Femur (tissue), 1 donor: ENCODE data around the gene MARK2.

ENCODE experiments used
- DNase-seq: peaks from one replicate; pipeline ENCODE4 v3.0.0-alpha.2; 2017

MARK2 gene

DNA sequence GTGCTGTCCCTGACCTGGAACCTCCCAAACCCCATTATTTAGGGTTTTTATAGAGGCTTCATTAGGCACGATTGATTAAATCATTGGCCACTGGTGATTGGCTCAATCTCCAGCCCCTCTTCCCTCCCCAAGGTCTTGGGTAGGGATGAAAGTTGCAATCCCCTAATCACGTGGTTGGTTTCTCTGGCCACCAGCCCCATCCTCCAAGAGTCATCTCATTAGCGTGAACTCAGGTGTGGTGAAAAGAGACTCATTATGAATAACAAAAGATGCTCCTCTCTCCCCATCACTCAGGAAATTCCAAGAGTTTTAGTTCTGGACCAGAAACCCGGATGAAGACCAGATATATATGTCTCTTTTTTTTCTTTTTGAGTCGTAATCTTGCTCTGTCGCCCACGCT, 7.6 kb upstream of the MARK2 start:
- no peak for DNase-seq

DNA sequence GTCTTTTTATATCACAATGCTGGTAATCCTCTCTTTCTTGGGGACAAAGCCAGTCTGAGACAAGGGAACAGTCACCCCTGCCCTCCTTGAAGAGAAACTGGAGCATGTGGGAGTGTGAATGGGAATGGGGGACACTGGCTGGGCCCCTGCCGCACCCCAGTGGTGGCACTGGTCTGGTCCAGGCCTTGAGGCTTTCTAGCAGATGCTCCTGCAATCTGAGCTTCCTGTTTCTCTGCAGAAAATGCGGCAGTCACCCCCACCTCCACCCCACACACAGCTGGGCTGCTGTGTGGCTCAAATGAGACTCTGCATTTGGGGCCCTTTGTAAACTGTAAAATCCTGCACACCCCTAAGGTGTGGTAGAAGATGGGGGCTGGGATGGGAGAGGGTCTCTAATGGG, 6.6 kb upstream of the MARK2 start:
- no peak for DNase-seq

DNA sequence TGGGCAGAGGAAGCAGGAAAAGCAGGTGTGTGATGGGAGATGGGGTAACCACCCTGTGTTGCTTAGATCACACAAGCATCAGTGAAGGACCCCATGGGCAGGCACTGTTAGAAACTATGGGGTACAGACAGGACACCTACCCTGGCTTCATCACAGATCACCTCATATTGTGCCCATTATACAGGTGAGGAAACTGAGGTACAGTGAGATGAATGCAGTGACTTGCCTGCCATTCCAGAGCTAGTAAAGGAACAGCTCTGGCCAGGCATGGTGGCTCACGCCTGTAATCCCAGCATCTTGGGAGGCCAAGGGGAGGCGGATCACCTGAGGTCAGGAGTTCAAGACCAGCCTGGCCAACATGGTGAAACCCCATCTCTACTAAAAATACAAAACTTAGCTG, 5.9 kb upstream of the MARK2 start:
- DNase-seq: no peak

DNA sequence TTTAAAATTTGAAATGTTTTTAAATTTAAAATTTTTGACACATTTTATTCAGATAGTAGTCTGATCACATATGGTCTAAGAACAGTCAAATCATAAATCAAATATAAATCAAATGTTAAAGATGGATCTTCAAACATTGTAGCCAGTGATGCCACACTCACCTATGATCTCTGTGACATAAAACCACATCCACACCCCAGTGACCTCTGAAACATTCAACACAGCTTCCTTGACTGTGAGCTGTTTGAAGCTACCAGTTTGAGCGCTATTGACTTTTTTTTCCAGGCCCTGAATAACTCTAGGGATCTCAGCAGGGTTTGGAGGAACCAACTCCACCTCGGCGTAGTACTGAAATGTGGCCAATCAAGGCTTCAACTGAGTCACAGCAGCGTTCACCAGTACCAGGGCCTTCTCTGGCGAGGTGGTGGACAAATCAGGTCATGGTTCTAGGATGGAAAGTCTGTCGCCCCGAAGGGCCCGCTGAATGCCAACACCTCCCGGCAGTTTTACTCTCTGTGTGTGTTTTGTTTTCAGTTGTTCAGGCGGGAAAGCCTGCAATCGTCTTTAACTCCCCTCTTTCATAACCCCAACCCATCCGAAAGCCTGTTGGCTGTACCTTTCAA, 4.3 kb upstream of the MARK2 start:
- no peak for DNase-seq

DNA sequence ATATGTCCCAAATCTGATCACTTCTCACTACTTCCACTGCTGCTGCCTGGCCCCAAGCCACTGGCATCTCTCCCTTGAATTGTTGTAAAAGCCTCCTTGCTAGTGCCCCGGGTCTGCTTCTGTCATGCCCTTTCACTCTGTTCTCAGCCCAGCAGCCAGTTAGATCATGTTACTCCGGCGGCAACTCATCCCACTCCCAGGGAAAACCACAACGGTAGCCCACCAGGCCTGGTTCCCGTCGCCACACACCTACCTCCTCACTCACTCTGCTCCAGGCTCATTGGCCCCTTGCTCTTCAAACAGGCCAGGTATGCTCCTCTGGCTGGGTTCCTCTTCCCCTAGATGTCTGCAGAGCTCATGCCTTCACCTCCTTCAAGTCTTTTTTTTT, 3.8 kb upstream of the MARK2 start:
- no peak for DNase-seq

DNA sequence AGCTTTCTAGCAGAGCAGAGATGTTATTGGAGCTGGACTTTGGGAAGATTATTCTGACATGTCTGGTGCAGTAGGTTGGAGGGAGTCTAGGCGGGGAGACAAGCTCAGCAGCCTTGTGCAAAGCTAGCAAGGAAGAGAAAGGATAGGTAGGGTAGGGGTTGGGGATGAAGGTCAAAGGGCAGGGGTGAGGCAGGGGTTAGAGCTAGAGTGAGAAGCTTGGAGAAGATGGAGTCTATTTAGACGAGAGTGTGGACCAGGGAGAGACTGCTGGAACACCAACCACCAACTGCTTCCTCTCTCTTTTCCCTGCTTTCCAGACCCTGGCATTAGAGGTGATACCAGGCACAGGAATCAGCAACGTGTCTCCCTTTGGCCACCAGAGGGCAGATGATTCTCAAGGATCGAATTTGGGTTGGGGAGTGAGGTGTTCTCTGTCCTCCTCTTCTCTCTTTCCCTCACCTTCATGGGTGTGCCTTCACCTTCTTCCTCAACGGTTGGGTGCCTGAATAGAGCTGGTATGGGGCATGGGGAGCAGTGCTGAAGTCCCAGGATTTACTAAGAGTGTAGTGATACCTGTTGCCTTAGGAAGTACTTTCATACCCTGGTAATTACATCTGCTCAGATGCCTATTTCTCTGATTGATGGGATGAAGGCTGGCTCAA, 1.8 kb upstream of the MARK2 start:
- DNase-seq: peak; percentile 83

DNA sequence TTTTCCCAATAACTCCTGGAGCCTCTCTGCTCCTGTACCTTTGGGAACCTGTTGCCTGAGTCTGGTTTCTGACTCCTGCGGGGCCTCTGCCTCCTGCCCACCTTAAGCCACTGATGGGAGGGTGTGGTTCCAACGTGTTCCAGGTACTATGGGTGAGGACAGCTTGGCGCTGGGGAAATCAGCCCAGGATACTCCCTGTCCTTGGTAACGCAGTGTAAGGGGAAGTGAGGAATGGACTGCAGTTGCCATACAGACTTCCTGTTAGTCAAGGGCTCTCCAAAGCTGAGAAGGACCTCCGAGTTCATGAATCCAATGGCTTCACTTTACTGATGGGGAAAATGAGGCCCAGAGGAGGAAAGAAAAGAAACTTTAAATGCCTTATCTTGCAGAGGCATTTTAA, 1.2 kb upstream of the MARK2 start:
- no peak for DNase-seq

DNA sequence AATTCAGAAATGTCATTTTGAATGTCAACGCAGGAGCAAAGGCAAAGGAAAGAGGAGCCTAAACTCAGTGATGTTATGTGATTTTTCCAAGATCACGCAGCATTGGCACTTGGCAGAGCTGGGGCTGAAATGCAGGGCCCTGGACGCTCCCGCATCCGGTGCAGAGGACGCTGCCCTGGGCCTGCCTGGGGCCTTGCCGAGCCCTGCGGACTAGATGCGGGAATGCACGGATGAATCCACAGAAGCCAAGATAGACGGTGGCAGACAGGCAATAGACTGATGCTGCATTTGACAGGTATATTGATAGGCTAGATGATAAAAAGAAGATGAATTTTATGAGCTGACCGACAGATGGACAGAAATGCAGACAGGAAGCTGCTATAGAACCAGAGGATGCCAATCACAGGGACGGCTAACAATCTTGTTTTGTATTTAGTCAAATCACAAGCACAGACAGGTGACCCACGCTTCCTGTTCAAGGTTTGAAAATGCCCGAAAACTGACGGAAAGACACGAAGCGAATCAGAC, 696 bp upstream of the MARK2 start:
- DNase-seq: no peak

DNA sequence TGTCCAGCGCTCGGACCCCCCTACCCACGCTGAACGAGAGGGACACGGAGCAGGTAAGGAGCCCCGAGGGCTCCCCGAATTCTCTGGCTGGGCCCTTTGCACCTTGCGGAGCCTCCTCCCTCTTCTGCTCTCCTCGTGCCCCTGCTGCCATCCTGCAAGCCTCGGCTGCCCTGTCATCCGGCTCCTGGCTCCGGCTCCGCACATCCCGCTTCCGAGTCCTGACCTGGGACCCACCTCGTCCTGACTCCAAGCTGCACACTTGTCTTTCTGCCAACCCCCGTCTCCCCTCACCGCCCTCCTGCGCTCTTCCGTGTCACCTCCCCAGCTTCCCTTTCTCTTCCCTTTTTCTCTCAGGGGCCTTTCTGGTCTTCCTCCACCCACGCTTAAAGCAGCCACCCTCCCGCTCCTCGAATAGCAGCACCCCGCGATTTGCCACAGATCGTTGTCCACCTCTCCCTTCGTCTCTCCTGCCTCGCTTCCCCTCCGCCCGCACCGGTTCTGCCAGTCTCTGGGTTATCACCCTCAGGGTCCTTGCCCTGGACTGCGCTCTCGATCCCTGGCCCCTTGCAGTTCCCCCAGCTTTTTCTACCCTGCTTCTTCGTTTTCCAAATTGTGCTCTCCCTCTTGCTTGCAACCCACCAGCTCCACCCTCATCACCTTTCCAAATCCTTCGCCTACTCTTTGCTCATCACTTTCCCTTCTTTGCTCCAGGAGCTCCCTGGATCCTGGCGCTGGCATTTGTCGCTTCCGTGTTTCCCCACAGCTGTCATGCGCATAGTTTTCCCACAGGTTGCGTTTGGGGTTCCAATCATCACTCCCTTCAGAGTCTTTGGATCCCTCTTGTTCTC, 822 bp downstream of the MARK2 start:
- DNase-seq: peak; percentile 61

DNA sequence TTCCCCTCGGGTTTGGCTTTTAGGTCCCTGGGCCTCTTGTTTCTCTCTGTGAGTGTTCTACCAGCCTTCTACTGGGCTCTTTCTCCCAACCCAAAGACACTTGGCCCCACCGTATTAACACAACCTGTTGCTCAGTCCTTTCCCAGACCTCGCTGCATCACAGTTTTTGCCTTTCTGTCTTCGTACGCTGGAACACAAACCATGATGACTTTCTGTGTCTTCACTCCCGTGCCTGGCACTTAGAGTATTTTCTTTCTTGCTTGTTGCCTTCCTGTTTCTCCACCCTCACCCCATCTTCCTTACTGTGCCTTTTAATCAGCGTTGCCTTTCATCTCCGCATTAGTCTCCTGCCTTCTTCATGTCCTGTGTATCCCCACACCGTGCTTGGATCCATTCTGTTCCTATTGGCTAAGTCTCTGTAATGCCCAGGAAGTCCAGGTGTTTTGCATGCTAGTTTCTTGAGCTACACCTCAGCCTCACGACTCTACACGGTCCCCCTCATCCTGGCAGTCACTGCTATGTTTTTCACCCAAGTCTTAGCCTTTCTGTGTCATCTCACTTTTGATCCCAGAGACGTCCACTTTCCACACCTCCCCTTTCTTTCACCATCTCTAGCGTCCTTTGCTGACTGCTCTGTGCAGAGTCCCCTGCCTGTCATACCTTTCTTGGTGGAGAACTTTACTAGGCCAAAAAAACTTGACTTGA, 1.6 kb downstream of the MARK2 start:
- no peak for DNase-seq

DNA sequence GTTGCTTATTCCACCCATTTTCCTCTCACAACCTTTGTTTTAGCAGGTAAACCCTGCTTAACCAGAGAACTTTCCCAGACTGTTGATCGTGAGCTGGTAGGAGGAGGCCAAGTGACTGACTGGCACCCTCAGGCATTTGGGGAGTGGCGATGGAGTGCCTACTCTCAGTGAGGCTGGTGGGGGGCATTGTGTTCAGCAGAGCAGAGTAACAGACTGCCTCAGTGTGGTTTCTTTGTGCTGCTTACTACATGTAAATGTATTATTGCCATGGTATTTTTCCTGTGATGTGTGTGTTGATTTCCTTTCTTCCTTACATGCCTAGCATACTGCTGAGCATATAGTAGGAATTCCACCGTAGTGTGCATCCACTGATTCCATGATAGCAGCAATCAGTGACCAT, 2.6 kb downstream of the MARK2 start:
- no peak for DNase-seq

DNA sequence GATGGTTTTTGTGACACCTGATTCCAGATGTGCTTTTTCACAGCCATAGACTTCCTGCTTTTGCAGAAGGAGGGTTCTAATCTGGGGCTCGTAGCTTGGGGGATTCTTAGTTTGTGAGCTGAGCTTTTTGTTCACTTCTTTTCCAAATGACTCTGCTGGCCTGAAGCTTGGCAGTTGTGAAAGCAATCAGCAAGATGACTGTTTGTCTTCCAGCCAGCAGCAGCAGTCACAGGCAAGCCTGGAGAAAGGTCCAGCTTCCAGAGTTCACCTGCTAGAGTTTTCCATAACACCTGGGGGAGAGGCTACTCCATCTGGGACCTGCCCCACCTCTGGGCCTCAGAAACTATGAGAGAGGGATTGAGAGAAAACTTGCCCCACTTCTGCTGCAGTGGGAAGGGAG, 4.1 kb downstream of the MARK2 start:
- DNase-seq: no peak

DNA sequence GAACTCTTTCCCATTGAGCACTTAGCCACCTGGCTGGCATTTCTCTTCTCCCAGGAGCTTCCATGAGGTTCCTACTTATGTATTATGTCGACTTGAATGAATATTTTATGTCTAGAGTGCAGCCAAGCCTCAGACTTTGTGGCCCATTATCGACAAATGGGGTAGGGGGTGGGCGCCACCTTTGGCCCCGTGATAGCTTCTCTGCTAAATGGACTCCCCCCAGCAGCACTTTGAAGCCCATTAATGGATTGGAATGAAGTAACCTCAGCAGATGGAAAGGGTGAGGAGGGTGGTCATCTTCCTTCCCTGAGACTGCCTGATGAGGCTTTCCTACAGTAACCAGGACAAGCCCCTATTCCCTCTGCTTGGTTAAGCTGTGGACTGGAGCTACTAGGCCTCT, 5.9 kb downstream of the MARK2 start:
- DNase-seq: no peak

DNA sequence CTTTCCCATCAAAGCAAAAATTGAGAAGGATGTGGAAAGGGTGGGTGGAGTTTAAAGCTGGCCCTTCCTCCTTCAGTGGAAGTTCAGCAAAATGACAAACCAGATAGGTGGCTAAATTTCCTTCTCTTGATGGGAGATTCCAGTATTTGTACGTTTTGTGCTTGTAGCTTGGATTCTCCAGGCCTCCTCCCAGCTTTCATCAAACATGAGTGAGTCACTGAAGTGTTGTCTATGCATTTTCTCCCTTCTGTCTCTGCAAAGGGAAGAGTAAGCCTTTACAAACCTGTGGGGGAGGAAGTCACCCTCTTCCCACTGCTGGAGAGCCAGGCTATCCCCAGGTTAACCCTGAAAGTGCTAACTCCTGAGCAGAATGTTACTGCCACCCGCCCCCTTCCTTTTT, 6.4 kb downstream of the MARK2 start:
- DNase-seq: no peak

DNA sequence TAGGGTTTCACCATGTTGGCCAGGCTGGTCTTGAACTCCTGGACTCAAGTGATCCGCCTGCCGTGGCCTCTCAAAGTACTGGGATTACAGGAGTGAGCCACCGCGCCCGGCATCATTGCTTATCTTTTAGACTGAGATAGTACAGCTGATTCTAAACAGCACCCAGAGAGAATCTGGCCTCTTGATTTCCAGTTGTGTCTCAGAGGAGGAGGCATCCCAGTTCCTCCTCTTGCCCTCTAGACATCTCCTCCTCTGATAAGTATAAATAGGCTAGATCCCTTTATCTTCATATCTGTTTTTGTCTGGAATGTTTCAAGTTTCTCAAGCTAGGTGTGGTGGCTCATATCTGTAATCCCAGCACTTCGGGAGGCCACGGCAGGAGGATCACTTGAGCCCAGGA, 7.0 kb downstream of the MARK2 start:
- DNase-seq: no peak

DNA sequence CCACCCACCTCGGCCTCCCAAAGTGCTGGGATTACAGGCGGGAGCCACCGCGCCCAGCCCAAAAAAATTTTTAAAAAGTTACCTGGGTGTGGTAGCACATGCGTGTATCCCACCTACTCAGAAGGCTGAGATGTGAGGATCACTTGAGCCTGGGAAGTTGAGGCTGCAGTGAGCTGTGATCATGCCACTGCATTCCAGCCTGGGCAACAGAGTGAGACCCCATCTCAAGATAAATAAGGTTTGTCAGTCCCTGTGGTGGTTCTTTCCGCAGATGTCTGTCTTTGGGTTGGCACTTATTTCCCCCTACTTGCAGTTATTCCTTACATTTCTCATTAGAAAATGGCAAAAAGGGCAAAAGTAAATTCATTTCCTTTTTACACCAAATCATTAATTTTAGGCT, 8.0 kb downstream of the MARK2 start:
- no peak for DNase-seq

DNA sequence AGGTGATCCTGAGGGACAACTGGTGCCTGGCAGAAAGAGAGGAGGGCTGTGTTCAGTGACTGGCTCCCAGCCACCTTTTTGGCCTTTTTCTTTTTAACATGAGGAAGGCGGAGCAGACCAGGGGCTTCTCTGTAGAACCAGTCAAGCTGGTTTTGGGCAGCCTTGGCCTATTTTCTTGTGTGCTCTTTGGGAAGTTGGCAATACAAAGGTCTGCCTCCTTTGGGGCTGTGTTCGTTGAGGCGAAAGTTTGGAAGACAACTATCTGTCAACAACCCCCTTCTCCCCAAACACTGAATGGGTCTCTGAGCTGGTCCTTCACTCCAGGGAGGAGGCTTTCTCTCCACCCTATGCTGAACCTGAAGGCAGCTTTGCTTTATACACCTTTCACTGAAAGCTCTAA, 8.5 kb downstream of the MARK2 start:
- DNase-seq: no peak

DNA sequence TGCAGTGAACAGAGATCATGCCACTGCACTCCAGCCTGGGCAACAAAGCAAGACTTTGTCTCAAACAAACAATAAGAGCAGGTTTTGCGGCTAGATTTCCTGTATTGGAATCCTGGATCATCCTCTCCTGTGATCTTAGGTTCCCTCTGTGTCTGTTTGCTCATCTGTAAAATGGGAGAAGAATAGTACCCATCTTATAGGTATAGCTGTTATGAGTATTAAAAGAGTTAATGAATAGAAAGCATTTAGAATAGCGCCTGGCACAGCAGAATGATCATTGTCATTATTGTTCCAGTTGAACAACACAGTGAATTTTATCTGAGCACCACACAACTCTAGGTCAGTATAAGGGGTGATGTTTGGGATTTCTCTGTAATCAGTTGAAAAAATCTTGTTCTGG, 10.8 kb downstream of the MARK2 start:
- DNase-seq: no peak

DNA sequence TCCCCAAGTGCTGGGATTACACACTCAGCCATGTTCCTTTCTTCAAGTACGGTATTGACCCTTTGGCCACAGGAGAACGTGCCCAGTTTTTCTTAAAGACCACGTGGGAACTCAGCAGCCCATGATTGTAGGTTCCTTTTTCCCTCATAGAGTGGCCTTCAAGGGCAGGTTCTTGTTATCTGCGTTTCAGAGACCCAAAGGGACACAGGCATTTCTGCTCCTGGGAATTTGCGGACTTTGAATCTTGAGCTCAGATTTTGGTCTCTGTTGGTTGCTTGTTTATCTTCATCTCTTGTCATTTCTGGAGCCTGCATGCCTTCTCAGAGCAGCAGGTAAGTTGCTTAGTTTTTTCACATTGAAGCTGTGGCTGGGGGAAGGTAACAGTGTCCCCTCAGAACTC, 12.0 kb downstream of the MARK2 start:
- no peak for DNase-seq

DNA sequence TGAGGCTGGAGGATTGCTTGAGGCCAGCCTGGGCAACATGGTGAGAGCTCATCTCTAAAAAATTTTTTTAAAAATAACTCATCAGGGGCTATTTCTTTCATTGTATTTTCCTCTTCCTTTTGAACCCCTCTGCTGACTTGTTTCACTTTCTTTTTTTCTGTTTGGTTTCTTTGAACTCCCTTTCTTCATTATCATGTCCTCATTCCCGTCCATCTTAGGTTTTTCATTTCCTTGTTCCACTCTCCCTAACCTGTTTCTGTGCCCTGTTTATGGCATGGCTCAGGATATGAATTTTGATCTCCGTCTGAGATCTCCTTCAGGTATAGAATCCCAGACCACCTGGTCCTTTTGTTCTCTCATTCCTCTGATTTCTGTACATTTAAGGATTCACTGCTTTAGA, 12.5 kb downstream of the MARK2 start:
- DNase-seq: no peak

DNA sequence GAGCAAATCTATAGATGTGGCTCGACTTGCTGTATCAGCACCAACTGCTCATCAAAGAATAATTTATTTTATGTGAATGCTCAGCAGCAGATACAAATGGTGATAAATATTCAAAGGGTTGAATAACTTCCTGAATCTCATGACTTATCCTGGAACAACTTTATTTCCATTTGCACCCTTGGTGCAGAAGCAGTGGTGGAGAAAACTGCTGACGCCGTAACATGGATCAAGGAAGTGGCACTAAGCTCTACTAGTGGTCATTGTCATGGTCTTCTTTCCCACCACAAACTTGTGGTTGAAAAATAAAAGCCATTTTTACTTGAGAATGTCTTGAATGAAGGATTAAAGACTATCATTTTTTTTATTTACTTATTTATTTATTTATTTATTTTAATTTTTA, 14.6 kb downstream of the MARK2 start:
- no peak for DNase-seq

DNA sequence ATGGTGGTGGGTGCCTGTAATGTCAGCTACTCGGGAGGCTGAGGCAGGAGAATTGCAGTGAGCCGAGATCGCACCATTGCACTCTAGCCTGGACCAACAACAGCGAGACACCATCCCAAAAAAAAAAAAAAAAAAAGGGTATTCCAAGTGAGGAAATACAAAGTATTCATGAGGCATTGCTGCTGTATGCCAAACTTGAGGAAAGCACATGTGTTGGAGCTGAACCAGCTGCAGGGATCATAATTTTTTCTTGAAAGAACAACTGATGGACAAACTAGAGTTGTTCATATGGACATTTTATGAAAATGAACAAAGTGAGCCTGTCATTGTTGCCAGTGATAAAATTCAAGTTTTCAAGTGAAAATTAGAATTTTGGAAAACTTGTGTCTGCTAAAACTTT, 15.8 kb downstream of the MARK2 start:
- no peak for DNase-seq

DNA sequence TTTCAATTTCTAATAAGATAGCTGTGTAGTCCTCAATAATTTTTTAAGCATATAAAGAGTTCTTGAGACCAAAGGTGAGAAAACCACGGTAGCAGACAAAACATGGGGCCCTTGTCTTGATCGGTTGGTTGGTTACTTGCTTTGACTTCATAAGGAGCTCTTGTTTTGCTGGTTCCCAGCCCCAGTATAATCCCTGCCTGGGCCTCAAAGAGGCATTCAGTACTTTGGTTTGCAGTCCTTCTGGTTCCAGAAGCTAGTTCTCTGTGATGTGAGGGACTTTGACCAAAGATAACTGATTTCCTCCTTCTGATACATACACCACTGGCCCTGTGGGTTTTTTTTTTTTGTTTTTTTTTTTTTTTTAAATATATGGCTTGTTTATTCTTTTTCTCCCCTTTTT, 17.1 kb downstream of the MARK2 start:
- DNase-seq: no peak
